DMS79 (cell line): Measurements from ENCODE around the gene HES6.

ENCODE experiments used
- DNase-seq: peaks from one replicate; lab custom pipeline; 2025; lab: John Stamatoyannopoulos, UW

HES6 gene

DNA sequence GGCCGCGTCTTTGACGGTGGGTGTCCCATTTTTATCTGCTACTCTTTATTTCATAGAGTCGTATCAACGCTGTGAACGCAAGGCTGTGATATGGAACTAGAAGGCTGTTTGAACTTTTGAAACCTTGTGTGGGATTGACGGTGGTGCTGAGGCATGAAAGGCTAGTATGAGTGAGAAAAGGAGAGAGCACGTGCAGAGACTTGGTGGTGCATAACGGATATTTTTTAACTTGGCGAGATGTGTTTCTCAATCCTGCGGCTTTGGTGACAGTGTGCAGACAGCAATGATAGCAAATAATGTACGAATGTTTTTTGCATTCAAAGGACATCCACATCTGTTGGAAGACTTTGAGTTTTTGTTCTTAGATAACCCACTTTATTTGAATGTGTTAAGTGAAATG is 6.2 kb downstream of the HES6 start:
- no peak for DNase-seq

GRCh38 chr2:238231809-238232208 is 8.0 kb downstream of the HES6 start:
- DNase-seq: no peak

DNA sequence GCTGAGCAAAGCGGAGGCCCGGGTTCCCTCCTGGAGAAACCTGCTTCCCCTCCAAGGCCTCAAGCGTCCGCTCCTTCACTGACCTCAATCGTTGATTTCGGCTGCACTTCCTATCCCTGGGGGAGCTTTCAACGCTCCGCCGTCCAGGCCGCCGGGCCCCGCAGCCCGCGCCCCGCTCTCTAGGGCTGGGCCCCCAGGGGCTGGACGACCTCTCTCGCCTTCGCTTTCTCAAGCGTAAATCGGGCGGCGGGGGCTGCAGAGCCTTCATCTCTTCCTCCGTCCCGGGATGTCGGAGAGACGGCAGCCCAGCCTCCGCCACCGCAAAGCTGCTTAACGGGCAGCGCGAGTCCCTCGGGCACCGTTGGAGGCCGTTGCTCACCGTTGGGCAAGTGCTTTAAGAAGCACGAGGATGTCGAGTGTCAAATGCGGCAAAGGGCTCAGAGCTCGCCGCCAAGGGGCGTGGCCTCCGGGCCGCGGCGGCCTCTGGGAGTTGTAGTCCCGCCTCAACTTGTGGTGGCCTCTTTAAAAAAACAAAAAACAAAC is 8.5 kb downstream of the HES6 start:
- DNase-seq: no peak

GRCh38 chr2:238230699-238231098 is 9.1 kb downstream of the HES6 start:
- DNase-seq: no peak

- DNase-seq: no peak
Observed at GRCh38 chr2:238228700-238229099, 11.1 kb downstream of the HES6 start.

DNA sequence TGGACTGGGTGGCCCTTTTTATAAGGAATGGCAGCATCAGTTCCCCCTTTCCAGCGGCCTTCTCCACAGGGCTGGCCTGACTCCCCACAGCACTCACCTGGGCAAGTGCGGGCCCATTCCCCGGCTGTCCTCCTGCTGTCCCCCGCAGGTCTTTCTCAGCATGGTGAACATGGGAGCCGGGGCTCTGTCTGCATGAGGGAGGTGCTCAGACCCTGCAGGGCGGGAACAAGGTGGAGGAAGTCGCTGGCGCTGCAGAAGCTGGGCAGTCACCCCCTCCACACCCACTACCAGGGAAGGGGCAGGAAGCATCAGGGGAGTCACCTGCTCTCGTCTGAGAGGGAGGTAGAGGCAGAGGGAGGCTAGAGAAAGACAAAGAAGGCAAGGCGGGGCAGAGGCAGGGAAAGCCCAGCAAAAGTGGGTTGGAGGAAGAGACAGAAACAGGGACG is 12.2 kb downstream of the HES6 start:
- DNase-seq: no peak

DNA sequence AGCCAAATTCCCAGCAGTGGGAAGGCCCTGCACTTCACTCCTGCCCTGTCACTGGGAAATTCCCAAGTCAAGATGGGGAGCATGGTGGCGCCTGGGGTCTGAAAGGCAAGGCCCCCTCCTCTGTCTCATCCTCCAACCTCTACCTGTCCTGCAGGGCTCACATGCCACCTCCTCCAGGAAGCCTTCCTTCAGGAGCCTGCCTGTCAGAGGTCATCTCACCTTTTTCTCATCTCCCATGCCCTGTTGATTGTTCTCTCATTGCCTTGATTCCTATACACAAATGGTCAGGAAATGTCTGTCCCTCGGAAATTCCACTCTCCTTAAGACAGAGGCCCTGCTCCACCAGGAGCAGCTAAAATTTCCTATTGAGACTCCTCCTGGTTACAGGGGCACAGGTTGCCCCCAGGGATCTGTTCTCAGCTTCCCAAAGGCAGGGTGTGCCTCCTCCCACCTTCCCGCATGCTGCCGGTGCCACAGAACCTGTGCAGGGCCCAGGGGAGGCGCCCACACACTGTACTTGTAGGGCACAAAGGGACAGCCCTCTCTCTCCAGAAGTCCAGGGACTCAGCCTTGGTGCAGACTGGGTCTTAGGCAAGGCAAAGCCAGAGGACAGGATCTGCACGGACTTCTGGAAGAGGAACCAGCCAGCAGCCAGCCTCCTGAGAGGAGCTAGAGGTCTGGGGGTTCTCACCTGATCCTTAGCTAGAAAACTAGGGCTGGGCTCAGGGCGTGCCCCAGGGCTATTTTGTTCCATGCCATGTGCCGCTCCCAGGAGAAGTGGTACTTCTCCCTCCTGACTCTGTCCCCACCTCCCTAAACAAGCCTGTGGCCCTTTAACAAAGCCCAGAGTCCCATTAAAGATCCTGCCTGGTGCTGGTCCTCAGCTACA is 12.9 kb downstream of the HES6 start:
- no peak for DNase-seq

DNA sequence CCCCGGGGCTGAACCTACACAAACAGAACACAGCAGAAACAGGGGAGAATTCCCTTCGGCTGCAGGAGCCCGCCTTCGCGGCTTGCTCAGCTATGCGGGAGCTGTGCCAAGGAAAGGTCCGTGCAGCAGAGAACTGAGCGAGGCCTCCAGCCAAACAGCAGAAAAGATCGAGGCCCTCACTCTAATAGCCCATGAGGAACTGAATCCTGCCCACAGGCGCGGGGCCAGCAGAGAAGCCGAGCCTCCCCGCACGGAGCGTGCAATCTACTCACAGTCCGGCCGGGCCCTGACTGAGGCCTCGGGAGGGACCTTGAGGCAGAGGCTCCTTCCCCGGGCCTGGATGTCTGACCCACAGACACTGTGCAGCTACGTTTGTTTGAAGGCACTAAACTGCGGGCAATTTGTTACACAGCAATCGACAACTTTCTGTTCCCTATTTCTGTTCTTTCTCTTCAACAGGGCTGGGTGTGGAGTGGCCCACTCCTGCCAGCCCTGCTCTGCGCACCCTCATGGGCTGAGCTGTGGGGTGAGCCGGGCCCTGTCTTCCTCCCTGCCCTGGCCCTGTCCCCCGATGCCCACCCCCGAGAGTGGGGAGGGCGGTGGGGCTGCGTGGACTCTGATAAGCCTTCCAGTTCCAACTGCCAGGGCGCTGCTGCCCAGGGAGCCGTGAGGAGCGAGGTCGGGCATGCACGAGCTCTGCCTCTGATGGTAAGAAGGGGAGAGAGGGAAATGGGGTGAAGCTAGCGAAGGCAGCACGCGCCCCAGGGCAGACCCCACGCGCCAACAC is 13.7 kb downstream of the HES6 start:
- DNase-seq: no peak

DNA sequence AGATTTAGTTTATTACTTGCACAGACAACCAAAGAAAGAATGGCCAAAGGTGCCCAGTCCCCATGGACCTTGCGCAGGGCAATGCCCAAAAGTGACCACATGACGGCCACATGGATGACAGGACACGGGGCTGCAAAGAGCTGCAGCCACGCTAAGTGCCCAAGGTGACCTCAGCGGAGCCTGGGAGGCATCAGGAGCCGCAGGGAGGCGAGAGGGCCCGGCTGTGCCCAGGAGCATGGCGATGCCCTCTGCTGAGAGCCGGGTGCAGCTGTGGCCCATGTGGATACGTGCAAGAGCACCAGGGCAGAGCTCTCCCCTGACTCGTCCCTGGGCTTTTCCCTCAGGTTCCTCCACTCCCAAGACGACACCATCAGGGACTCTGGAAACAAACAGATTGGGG is 14.7 kb downstream of the HES6 start:
- DNase-seq: no peak

GRCh38 chr2:238224356-238225035 is 15.3 kb downstream of the HES6 start:
- DNase-seq: no peak

GRCh38 chr2:238220892-238221521 is 18.8 kb downstream of the HES6 start:
- no peak for DNase-seq

DNA sequence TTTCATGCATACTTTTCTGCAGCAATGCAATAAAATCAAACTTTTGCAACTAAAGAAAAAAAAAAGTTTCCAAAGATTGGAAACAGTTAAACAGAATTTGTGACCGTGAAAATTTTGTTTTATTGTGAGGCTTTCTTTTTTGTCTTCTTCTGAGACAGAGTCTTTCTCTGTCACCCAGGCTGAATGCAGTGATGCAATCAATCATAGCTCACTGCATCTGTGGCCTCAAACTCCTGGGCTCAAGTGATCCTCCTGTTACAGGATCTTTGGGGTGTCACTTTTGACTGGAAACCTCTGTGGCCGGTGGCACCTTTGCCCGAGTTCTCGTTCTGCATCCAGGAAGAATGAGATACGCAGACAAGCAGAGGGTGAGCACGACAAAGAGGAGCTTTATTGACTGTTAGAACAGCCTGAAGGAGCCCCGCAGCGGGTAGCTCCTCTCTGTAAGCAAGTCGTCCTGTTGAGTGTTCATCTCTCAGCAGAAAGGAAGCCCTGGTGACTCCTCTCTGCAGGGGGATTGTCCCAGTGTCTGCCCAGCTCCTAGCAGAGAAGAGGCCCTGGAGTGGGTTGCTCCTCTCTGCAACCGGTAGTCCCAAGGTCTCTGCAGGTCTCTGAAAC is 19.5 kb downstream of the HES6 start:
- DNase-seq: no peak

GRCh38 chr2:238216651-238217184 is 23.1 kb downstream of the HES6 start:
- DNase-seq: no peak

DNA sequence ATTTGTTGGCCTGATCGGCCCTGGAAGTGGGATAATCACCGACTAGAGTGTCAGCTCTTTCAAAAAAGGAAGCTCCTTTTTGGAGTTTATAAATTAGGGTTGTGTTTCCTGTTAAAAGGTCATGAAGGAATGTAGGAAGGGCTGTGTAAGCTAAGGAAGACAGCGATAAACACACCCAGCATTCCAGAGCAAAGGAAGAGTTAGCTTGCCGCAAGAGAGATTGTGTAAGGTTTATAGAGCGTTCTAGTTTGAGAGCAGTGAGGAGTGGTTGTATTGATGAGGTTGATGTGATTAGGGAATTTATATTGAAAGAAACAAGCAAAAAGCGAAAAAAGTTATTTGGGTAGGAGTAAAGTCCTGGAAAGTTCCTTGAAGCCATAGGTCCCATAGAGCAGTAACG is 32.8 kb downstream of the HES6 start:
- no peak for DNase-seq

DNA sequence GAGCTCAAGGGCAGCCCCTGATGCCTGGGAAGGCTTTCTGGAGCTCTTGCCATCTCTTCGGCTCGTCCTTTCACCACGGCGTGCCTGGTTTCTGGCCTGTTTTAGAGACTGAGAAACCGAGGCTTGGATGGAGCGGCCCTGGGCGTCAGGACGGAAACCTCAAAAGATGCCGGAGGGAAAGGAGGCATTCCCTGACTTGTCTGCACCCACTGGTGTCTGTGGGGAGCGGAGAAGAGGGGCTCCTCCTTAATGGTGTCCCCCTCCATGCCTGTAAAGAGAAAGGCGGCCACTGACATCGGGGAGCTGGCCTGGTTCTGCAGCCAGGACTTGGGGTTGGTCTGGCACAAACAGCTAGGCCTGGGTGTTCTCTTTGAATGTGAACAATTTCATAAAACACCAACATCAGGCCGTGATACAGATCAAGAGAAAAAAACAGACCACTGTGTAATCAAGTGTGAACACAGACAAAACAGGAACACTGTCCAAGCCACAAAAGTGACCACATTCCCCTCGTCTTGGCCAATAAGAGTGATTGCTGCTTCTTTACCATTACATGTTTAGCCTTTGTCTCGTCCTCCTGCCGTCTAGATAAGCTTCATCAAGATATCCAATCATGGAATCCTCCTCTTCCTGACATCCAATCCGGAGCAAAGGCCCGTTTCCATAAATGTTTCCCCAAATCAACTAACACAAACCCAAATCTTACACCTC is 35.7 kb downstream of the HES6 start:
- DNase-seq: no peak

DNA sequence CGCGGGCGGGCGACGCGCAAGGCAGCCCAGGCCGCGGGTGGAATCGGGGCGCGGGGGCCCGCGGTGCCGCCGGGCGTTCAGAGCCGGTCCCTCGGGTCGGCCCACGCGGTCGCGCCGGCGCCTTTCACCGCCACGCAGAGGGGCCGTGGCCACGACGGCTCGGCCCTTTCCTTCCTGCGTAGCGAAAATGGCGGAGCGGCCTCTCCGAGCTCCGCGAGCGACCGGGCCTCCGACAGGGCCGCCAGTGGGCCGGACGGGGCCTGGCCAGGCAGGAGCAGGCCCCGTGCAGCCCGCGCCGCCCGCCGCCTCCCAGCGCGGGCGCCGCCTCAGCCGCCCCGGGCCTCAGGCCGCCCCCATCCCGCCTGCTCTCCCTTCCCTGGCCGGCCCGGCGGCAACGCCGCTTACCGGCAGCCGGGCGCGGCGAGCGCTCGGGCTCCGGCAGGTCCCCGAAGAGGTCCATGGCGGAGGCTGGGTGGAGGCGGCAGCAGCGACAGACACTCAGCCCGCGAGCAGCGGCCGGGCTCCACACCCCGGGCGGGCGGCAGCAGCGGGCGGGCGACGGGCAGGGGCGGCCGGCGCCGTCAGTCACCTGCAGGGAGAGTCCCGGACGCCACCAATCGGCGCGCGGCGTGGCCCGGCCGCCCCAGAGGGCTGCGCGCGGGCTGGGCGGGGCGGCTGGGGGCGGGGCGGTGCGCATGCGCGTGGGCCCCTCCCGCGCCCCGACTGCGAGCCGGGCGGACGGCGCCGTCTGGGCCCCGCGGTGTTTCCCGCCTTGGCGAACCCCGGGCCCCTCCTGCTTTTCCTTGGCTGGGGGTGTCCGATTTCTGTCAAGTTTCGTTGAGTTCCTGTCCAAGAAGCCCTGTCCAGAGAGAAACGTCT is 36.5 kb downstream of the HES6 start, which contains the start of gene ILKAP:
TSS of gene ILKAP (minus strand) at position 602 of the 879 bp plus-strand sequence. CDS start at position 460, 142 bp downstream.
- peak; percentile 54 for DNase-seq

- DNase-seq: no peak
Observed at GRCh38 chr2:238202326-238203093, 37.3 kb downstream of the HES6 start.

GRCh38 chr2:238190445-238190844 is 49.4 kb downstream of the HES6 start:
- no peak for DNase-seq
